Transverse colon (tissue), 3 donors: ENCODE results near the gene KCNH1.

ENCODE experiments used
- CTCF ChIP-seq, 5 experiments: fragments of 200-600 bp in 3 of 5; fragments of 450-650 bp in 2 of 5; sonication (generic) in 3 of 5; IDR thresholded peaks; 1 replicate in 2 of 5; 2 replicates in 3 of 5; pipeline ENCODE4 v1.5.1; 2016 to 2017; ENCODE audit warnings: antibody characterized with exemption in 5 of 5, inconsistent platforms in 3 of 5, mild to moderate bottlenecking in 2 of 5, moderate library complexity in 1 of 5
- POLR2A ChIP-seq: fragments of 450-650 bp; IDR thresholded peaks from one replicate; pipeline ENCODE4 v1.6.1; 2016; ENCODE audit warnings: antibody characterized with exemption, mild to moderate bottlenecking, moderate library complexity

DNA sequence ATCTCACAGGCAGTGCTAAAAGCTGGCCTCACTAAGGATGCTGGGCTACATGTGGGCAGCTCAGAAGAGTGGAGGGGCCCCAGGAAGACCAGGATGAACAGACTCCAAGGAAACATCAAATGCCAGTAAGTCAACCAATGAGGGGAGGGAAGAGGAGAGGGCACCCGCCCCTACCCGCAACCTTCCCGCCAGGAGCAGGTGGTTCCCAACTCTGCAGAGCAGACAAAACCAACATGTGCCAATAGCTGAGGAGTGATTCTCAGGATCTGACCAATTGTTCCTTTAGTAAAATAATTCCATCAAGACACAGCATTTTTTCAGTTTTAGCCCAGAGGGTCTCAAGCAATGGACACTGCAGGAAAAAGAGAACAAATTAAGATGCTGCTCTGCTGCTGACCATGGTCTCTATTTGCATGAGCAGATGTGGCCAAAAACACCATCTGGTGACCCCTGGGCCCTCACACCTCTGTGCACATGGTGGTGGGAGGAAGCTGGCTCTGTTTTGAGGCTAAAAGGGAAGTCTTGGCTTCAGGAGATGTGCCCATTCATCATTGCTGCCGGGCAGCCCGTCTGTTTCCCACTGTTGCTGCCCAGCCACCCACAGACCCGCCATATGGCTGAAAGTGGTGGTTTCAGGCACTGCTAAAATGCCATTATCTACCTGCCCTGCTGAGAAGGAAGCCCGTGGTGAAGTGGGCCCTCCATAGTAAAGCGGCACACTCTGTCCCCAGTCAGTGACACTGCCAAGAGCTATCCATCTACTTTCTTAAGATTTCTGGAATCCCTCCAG is 231.8 kb downstream of the KCNH1 start:
- TF ChIP-seq CTCF (IDR thresholded peaks at IDR 0.05), result no peak
- no peak for TF ChIP-seq POLR2A
